GM19099 (cell line): ENCODE measurements around the gene KIF23.

Experiments used
- POLR2A ChIP-seq: IDR thresholded peaks from 3 replicates; pipeline ENCODE4 v1.6.1; 2011; ENCODE audit warnings: low read depth; ENCODE audit not compliant: insufficient read length; ENCODE audit errors: extremely low read depth

KIF23 gene

DNA sequence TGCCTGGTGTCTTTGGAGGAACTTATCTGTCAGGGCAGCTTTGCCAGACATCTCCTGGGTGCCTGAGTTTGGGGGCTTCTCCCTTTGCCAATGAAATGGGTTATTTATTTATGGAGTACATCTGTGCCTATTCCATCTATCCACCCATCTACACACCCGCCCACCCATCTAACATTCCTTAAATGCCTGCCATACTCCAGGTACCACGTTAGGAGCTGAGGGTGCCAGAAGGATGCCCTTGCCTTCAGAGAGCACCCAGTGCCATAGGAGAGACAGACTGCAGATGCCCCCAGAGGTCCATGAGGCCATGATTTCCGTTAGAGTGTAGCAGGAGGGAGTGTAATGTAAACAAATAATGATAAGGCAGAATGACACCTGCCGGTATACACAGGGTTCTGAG lies 21.8 kb upstream of the KIF23 start:
- TF ChIP-seq POLR2A = no peak

DNA sequence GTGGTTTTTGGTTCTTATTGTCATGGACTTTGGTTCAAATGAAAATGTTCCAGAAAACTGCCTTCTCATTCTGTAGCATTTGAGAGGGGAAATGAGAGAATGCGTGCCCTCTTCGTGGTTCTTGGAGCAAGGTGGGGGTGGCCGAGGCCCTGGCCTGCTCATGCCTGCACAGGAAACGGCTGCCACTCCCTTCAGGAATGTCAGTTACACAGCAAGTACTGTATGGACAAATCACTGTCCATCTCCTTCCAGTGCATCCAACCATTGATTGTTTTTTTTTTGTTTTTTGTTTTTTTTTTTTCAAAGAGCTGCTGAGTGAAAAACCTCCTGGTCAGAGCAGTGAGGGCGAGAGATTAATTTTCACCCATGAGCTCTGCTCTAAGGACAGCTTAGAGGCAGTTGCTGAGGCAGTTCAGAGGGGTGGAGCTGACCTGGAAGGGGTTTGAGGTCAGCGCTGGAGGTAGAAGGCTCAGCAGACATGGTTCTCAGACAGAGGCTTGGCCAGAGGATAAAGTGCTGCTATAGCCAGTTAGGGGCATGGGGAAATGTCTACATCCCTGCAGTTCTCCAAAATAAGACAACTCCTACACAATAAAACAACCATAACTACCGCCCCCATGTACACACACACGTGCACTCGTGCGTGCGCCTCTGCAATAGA lies 20.2 kb upstream of the KIF23 start:
- TF ChIP-seq POLR2A = no peak

DNA sequence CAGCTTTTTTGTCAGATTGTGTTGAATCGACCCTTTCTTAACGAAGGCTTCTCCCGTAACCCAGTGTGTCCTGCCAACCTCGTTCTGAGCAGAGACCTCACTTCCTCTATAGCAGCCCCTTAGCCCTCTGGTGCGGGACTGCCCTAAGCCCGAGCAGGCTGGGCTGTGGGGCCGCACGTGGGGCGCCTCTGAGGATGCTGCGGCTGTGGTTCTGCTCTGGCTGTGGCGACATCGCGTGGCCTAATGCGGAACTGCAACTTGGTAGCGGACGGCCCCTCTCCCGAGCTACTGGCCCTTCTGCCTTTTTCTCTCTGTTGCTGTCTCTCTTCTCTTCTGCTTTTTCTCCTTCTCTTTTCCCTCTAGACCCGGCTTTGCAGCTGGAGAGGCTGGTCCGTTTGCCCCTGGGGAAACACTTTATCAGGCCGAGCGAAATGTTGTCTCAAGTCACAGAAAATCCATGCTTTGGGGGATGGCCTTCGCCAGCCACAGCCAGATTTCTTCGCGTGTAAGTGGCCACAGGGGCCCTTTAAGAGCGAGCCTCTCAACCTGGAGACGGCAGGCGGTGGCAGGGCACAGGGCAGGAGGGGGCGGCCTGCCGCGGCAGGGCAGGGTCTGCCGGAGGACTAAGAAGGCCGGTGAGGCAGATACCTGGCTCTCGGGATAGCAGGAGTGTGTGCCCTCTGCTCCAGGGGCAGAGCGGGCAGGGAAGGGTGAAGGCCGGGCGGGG lies 19.4 kb upstream of the KIF23 start:
- TF ChIP-seq POLR2A = no peak

DNA sequence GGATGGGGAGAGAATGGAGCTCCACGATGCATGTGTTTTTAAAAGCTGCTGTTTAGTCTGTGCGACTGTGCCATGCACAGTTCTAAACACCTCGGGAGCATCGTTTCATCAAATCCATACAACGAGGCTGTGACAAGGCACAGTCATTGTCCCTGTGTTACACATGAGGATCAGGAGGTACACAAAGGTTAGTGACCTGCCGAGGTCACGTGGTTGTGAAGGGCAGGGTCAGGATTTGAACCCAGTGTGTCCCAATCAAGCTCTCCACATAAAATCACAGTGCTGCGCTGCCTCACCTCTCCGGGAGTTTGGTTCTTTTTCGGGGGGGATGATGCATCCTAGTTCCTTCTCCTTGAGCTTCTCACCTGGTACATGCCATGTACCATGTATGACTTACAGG lies 18.7 kb upstream of the KIF23 start:
- no peak for TF ChIP-seq POLR2A

DNA sequence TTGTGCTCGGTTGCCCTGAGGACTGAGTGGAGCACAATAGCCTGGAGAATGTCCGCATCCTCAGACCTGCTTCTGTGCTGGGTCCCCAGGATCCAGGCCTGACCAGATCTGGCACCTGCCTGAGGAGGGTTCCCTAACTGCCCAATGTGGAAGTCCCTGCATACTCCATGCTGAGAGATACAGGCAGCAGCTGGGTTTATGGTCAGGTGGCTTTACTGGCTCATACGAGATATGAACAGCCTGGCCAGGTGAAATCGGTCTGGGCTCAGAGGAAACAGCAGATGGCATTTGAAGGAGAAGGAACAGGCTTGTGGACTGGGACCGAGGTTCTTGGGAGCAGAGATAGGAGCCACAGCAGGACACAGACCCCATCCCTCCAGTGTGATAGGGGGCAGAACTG lies 18.2 kb upstream of the KIF23 start:
- TF ChIP-seq POLR2A = no peak

DNA sequence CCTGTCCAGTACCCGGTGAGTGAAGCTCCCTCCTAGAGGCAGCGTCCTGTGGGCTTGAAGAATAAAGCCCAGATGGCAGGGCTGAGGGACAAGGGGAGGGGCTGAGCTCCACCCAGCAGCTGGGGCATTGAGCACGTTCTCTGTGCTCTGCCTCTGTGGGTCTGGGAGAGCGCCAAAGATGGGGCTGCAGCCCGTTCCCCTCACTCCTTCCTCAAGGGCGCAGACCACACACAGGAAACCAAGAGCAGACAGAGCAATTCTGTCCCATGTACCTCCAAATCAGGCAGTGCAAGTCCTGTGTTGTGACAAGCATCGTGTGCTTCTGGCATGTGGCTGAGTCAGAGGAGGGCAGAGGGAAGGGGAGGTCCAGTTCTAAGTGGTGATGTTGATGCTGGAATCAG lies 15.7 kb upstream of the KIF23 start:
- no peak for TF ChIP-seq POLR2A

DNA sequence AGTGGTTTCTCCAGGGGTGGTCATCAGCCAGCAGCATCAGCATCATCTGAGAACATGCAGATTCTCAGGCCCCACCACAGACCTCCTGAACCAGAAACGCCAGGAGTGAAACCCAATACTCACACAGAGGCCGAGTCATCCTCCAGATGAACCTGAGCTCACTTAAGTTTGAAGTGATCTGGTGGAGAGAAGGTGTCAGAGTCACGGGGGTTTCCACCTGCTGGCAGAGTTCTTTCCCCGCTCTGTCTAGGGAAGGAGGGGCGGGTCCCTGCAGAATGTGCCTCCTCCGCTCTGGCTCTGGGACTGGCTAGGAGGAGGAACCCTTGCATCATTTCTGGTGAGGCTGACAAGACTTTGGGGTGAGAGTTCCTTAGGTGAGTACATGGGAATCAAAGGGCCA lies 13.3 kb upstream of the KIF23 start:
- TF ChIP-seq POLR2A = no peak

DNA sequence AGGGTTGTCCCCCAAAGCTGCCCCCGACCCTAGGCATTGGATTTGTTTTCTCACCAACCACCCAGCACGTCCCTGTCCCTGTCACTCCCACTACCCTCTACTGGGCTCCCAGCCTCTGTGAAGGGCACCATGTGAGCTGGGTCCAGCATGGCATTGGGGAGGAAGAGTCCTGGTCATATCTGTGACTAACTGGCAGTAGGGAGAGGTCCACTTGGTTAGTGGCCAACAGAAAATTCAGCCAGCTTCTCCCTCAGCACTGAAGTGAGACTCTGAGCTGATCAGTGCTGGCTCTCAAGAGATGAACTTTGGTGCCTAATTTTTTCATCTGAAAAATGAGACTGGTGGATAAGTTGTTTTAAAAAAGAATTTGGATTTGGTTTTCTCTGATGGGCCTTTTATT lies 11.3 kb upstream of the KIF23 start:
- no peak for TF ChIP-seq POLR2A

DNA sequence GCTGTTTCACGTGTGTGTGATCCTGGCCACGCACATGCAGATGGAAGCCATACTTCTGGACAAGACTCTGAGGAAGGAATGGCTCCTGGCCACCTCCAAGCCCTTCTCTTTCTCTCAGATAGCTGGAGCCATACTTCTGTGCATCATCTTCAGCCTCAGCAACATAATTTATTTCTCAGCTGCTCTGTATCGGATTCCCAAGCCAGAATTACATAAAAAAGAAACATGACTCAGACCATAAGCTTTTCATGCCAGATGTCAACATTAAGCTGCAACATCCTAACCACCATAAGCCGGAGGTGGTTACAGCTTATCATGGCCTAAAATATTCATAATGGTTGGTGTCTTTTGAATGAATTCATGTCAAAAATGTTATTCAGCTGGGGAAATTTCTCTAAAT lies 10.6 kb upstream of the KIF23 start:
- no peak for TF ChIP-seq POLR2A

DNA sequence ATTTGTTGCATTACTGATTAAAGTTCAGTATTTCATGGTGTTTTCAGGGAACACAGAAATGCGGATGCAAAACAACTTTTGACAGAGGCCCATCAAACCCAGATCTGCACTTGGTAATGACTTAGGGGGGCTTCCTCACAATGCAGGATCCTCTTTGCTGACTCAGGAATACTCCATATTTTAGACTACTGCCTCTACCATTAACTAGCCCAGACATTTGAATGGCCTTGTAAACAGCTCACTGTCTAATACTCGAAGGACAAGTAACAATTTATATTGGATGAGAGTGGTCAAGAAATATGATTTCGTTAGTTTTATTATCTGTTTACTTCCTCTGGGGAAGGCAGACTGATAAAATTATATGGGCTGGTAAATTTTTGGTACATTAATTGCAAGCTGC lies 9.0 kb upstream of the KIF23 start:
- no peak for TF ChIP-seq POLR2A

DNA sequence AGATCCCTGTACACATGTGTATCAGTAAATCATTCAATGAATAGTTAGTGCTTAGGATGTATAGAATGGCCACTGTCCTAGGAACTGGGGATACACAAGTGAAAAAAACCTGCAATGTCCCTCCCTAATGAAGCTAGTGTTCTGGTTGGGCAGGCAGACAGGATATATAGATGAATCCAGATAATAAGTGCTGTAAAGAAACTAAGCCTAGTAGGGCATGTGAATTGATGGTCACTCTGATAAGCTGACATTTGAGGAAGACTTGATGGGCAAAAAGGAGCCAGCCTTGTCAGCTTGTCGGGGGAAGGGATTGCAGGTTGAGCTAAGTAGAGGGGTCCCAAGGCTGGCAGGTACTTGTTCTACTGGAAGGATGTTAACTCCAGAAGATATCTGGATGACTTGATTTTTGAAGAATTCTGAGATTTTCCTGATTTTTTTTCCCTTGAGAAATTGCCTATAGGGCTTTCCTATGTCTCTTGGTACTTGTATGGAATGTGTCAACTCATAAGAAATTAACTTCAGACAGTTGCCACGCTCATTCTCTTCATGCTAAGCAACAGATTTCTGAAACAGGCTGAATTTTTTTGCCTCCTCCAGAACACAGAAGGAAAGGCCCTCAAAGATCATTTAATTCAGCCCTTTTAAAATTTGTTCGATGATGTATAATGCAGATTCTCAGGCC lies 6.3 kb upstream of the KIF23 start:
- no peak for TF ChIP-seq POLR2A

DNA sequence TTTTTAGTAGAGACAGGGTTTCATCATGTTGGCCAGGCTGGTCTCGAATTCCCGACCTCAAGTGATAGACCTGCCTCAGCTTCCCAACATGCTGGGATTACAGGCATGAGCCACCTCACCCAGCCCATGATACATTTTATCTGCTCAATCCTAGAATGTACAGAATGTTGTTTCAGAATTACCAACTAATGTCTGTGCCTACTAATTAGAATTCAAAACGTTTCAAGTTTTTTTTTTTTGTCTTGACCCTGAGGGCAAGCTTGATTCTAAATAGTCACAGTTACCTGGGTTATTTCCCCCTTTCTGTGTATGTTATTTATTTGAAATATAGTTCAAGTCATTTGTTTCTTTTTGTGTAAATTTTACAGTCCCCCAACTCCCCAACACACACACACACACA lies 5.3 kb upstream of the KIF23 start:
- no peak for TF ChIP-seq POLR2A

DNA sequence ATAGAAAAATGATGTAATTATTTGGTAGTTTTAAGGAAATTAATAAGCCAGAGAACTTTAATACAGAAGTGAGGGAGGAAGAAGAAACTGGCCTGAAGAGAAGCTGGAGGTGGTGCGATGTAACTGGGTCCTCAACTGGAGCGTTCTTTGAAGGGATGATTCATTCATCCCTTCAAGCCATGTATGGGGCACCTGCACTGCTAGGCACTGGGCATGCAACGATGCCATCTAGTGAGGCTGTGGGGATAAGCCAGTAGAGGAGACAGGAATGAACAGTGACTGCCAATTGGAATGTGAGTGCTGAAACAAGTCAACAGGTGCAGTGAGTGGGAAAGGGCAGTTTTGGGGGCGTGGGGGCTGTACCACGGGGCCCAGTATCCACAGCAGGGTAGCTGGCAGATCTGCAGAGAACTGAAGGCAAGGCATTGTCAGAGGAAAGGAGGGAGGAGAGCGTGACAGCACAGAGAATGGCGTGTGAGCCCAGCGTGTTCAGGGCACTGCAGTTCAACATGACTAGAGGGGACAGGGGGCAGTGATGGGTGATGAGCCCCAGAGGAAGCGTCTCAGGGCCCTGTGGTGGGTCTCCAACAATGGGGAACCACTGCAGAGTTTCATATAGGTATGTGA lies 3.8 kb upstream of the KIF23 start:
- TF ChIP-seq POLR2A = no peak

DNA sequence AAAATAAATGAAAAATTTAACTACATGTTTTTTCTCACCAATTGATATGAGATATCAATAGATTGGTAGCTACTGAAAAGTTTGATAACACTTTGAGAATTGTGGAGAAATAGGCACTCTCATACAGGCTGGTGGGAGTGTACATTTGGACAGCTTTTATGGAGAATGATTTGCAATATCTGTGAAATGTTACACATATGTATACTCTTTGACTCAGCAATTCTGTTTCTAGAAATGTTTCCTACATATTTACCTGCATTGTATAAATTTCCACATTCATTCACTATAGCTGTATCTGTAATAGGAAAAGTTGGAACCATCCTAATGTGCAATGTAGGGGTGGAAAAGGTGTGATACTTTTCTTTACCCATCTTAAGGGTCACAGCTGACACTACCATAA lies 1.9 kb upstream of the KIF23 start:
- TF ChIP-seq POLR2A = no peak

DNA sequence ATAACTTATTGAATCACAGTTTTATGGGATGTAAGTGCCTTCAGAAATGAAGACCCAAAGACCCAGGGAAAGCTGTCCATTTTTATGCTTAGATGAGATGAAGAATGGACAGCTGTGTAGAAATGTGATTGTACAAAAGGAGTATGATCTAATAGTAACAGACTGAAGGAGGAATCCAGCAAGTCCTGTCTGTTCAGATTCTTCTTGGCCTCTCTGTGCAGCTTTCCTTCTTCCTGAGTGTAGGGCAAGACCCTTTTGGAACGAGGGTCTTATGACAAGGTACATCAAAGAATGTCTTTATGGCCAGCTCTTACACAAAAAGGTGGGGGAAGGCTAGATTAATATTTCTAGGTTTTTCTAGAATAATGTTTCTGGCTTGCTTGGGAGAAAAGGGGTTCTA lies 1.4 kb upstream of the KIF23 start:
- no peak for TF ChIP-seq POLR2A

DNA sequence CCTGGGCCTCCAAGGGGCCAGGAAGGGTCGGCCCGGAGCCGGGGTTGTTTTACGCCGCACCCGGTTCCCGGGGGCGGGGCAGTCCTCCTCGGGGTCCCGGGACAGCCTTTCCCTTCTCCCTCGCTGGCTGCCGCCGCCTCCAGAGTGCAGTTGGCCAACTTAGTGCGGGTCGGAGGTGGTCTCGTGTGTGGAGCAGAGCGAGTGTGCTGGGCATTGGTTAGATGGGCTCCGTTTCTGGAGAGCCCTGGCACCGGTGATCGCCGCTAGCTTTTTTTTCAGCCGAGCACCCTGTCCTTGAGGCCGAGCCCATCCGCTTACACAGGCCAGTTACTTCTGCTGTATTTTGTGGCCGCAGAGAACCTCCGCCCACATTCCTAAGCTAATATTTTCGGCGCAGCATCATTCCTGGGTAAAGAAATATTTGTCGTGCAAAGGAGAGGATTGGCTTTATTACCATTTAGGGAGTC lies 585 bp downstream of the KIF23 start:
- no peak for TF ChIP-seq POLR2A
